Measurements from ENCODE around the gene POU4F3. TPM values are rescaled to one million over a fixed set of nuclear protein-coding genes. Genes with fewer than 3 reads are reported as not detected.

Gene POU4F3
- total and polyA plus RNA-seq, 2 of the 8 experiments (the other 6 are each of a cell fraction or from before 2014, with no cell fraction given), result 0.09 TPM; not detected in 1

DNA sequence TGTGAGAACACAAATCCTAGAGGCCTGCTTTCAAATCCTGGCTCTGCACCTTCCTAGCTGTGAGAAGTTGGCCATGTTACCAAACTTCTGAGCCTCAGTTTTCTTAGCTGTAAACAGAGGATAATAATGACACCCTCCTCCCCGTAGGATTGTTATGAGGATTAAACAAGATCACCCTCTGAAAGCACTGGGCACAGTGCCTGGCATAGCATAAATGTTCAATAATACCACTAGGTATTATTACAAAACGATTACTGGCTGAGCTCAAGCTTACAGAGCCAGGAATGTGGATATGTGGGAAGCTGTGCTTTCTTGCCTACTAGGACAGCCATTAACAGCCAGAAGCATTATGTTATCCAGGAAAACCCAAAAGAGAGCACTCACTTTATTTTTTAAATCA lies 30.8 kb upstream of the POU4F3 start:
- ChIA-PET POLR2A (ENCODE audit: partially characterized antibody) (no interaction called here), CTCF (ENCODE audit: partially characterized antibody) (interaction anchor here (0.6 to 1.5 kb wide), 7 partner anchors 11 to 120 kb away, joined by 3 to 5 read pairs (median 3); partner anchors contain the start of gene POU4F3)
- Histone ChIP-seq H3K4me2 (ENCODE audit: insufficient read depth in 1 of 2, low read depth in 2 of 2, low read length in 2 of 2) (no peak overlapping the region), H2BK20ac (ENCODE audit: low read length) (no peak overlapping the region), H3K79me1 (ENCODE audit: low read depth, low read length) (no peaks in the 10 kb centered on the region), H3K23ac (ENCODE audit: insufficient read length) (no peak overlapping the region), H3K4me3 (ENCODE audit: extremely low read depth in 1 of 4, insufficient read depth in 2 of 4, low read depth in 3 of 4, low read length in 4 of 4) (no peak overlapping the region), H3K4me1 (replicated peaks in 1 of 4; ENCODE audit: control insufficient read depth in 3 of 4, insufficient read depth in 4 of 4, low read length in 3 of 4) (peaks cover 0 to 3% (median 1%) of the 10 kb centered on the region in 4 experiments; a peak in 2 of 7 replicates), H2AK5ac (ENCODE audit: low read depth, low read length) (no peak overlapping the region), H3K4ac (replicated peaks; ENCODE audit: insufficient read length, low read depth, low read length) (no peak overlapping the region), H3K79me2 (ENCODE audit: control insufficient read depth in 1 of 2, insufficient read depth in 2 of 2, low read length in 2 of 2) (no peaks in the 10 kb centered on the region), H4K20me1 (replicated peaks in 1 of 2; ENCODE audit: control insufficient read depth in 1 of 2, insufficient read depth in 2 of 2, low read length in 2 of 2) (no peaks in the 10 kb centered on the region), H3K23me2 (ENCODE audit: low read depth, low read length) (no peaks in the 10 kb centered on the region), H3K9ac (replicated peaks in 1 of 4; ENCODE audit: extremely low read depth in 1 of 4, low read depth in 3 of 4, low read length in 3 of 4) (no peak overlapping the region), H2BK5ac (ENCODE audit: low read depth, low read length) (no peak overlapping the region), H3K14ac (ENCODE audit: insufficient read length) (no peak overlapping the region), H3K9me3 (ENCODE audit: insufficient read depth in 2 of 2, low read depth in 1 of 2, low read length in 1 of 2) (no peaks in the 10 kb centered on the region), H2BK15ac (ENCODE audit: low read length) (no peak overlapping the region), H3K27me3 (replicated peaks in 1 of 4; ENCODE audit: control insufficient read depth in 3 of 4, extremely low read depth in 1 of 4, insufficient read depth in 3 of 4, low read length in 3 of 4) (no peaks in the 10 kb centered on the region), H4K5ac (ENCODE audit: insufficient read length, low read depth, low read length) (no peak overlapping the region), H3K36me3 (ENCODE audit: control insufficient read depth in 2 of 4, insufficient read depth in 4 of 4, low read length in 3 of 4) (no peaks in the 10 kb centered on the region), H2AFZ (ENCODE audit: low read length) (no peak overlapping the region), H2BK12ac (ENCODE audit: low read depth, low read length) (no peak overlapping the region), H3K56ac (replicated peaks; ENCODE audit: insufficient read length, low read depth, low read length) (no peak overlapping the region), H4K91ac (replicated peaks; ENCODE audit: insufficient read length, low read length) (no peak overlapping the region), H2BK120ac (replicated peaks; ENCODE audit: low read depth, low read length) (no peak overlapping the region), H4K8ac (ENCODE audit: extremely low read depth, insufficient read depth, low read length) (no peak overlapping the region), H3K18ac (ENCODE audit: extremely low read depth, low read length) (no peak overlapping the region), H3K27ac (ENCODE audit: low read depth, low read length) (no peak overlapping the region)
- WGBS, 2 experiments (ENCODE audit: extremely low coverage in 1 of 2, insufficient coverage in 1 of 2, insufficient read length in 1 of 2, insufficient replicate concordance in 2 of 2, low coverage in 1 of 2, low lambda C conversion rate in 2 of 2, missing lambda C conversion rate in 1 of 2), result 83% methylated on average over 2 of the region's 2 CpGs; no CpG with 5 or more reads in 1 of the 2 experiments
- no peak for DNase-seq (ENCODE audit: low read depth in 1 of 2, low spot score in 2 of 2)
- FAIRE-seq, result no peak
- TF ChIP-seq, protein P1, sequence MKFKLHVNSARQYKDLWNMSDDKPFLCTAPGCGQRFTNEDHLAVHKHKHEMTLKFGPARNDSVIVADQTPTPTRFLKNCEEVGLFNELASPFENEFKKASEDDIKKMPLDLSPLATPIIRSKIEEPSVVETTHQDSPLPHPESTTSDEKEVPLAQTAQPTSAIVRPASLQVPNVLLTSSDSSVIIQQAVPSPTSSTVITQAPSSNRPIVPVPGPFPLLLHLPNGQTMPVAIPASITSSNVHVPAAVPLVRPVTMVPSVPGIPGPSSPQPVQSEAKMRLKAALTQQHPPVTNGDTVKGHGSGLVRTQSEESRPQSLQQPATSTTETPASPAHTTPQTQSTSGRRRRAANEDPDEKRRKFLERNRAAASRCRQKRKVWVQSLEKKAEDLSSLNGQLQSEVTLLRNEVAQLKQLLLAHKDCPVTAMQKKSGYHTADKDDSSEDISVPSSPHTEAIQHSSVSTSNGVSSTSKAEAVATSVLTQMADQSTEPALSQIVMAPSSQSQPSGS (IDR thresholded peaks at IDR 0.05; ENCODE audit: low read length), result no peak
- TF ChIP-seq POLR2A (IDR thresholded peaks at IDR 0.05; ENCODE audit: control extremely low read depth in 1 of 2, low read depth in 2 of 2, low read length in 2 of 2), result no peak
- no peak for TF ChIP-seq CHD1 (IDR thresholded peaks at IDR 0.05; ENCODE audit: low read depth, low read length)
- no peak for TF ChIP-seq YY1 (IDR thresholded peaks at IDR 0.05; ENCODE audit: low read depth, low read length)
- TF ChIP-seq ZNF274 (IDR thresholded peaks at IDR 0.05; ENCODE audit: borderline replicate concordance, extremely low read depth, low read length), result no peak
- TF ChIP-seq TBP (IDR thresholded peaks at IDR 0.05; ENCODE audit: low read depth, low read length), result no peak
- TF ChIP-seq CHD2 (IDR thresholded peaks at IDR 0.05; ENCODE audit: low read length), result no peak
- TF ChIP-seq POLR2AphosphoS5 (IDR thresholded peaks at IDR 0.05; ENCODE audit: low read depth, low read length), result no peak
- no peak for TF ChIP-seq KDM5A (IDR thresholded peaks at IDR 0.05; ENCODE audit: low read length)
- TF ChIP-seq TAF1 (IDR thresholded peaks at IDR 0.05; ENCODE audit: low read depth, low read length), result no peak
- no peak for TF ChIP-seq EZH2 (IDR thresholded peaks at IDR 0.05; ENCODE audit: low read depth, low read length, severe bottlenecking)
- TF ChIP-seq GTF2F1 (IDR thresholded peaks at IDR 0.05; ENCODE audit: borderline replicate concordance, low read depth, low read length), result no peak
- TF ChIP-seq SUZ12 (IDR thresholded peaks at IDR 0.05; ENCODE audit: low read length), result no peak
- no peak for TF ChIP-seq RAD21 (IDR thresholded peaks at IDR 0.05 in 1 of 2, conservative IDR thresholded peaks at IDR 0.05 in 1 of 2; ENCODE audit: low read depth in 2 of 2, low read length in 2 of 2)

All from H1 (cell line).